CD4-positive, alpha-beta memory T cell (primary cell): ENCODE results near the gene DIS3L2. TPM values are rescaled to one million over a fixed set of nuclear protein-coding genes. Genes with fewer than 3 reads are reported as not detected.

Experiments
- CTCF ChIA-PET: fragments of 350-600 bp; sonication (Branson Sonifier 250); formaldehyde crosslinking; loops from one replicate; lab custom pipeline; 2021; ENCODE audit warnings: inconsistent platforms; ENCODE audit not compliant: partially characterized antibody; lab: Charles Lee
- POLR2A ChIA-PET: fragments of 350-600 bp; sonication (Branson Sonifier 250); formaldehyde crosslinking; loops from one replicate; lab custom pipeline; 2021; ENCODE audit not compliant: partially characterized antibody; lab: Charles Lee
- DNase-seq, 5 donors: peaks; one replicate each; pipeline versions ENCODE4 v3.0.0 to v3.0.0-alpha.2; 2020 to 2022; ENCODE audit warnings: mixed read lengths in 1 of 5
- H3K27ac ChIP-seq: one replicate; pipeline ENCODE4 v1.7.0; 2013; ENCODE audit warnings: low read depth, low read length
- H3K27me3 ChIP-seq: 2 replicates; pipeline ENCODE4 v1.7.0; 2013; ENCODE audit warnings: mild to moderate bottlenecking, low read length, moderate library complexity; ENCODE audit not compliant: insufficient read depth
- H3K36me3 ChIP-seq: 2 replicates; pipeline ENCODE4 v1.7.0; 2013; ENCODE audit warnings: mild to moderate bottlenecking, low read length, moderate library complexity; ENCODE audit not compliant: insufficient read depth
- H3K4me1 ChIP-seq: 2 replicates; pipeline ENCODE4 v1.7.0; 2013; ENCODE audit warnings: mild to moderate bottlenecking, low read length, moderate library complexity; ENCODE audit not compliant: insufficient read depth
- H3K4me3 ChIP-seq, 2 donors: one replicate each; pipeline ENCODE4 v1.7.0; 2013; ENCODE audit warnings: low read length in 2 of 2, mild to moderate bottlenecking in 1 of 2
- H3K9me3 ChIP-seq, 2 donors: one replicate each; pipeline ENCODE4 v1.7.0; 2013; ENCODE audit warnings: low read length in 2 of 2, control low read depth in 1 of 2; ENCODE audit not compliant: control insufficient read depth in 1 of 2
- H3K27ac Mint-ChIP-seq, 7 donors: one replicate each; pipeline ENCODE4 v1.8.0; 2020 to 2021; ENCODE audit warnings: mixed read lengths in 7 of 7, mild to moderate bottlenecking in 6 of 7, inconsistent platforms in 3 of 7, moderate library complexity in 3 of 7
- H3K27me3 Mint-ChIP-seq, 2 donors: one replicate each; pipeline ENCODE4 v1.8.0; 2020 to 2021; ENCODE audit warnings: mixed read lengths in 2 of 2
- H3K36me3 Mint-ChIP-seq, 2 donors: one replicate each; pipeline ENCODE4 v1.8.0; 2020 to 2021; ENCODE audit warnings: mixed read lengths in 2 of 2, inconsistent platforms in 1 of 2, mild to moderate bottlenecking in 1 of 2
- H3K4me1 Mint-ChIP-seq, 4 donors: one replicate each; pipeline ENCODE4 v1.8.0; 2020 to 2021; ENCODE audit warnings: mixed read lengths in 4 of 4, mild to moderate bottlenecking in 1 of 4
- H3K4me3 Mint-ChIP-seq, 8 donors: one replicate each; pipeline ENCODE4 v1.8.0; 2020 to 2021; ENCODE audit warnings: mixed read lengths in 8 of 8, mild to moderate bottlenecking in 7 of 8, moderate library complexity in 6 of 8, inconsistent platforms in 3 of 8
- H3K9me3 Mint-ChIP-seq, 8 donors: one replicate each; pipeline ENCODE4 v1.8.0; 2020 to 2021; ENCODE audit warnings: mixed read lengths in 8 of 8, mild to moderate bottlenecking in 5 of 8, inconsistent platforms in 3 of 8, moderate library complexity in 1 of 8
- intact Hi-C: fragments of 100-400 bp; cut with micrococcal nuclease; formaldehyde crosslinking; loops from one replicate; pipeline ENCODE4 v1.15.1; 2023
- polyA plus RNA-seq, 2 donors: library from polyadenylated mRNA; unstranded; fragments of 300-500 nt; fragmentation: Illumina TruSeq; gene quantifications; one replicate each; pipeline ENCODE4 v1.2.3, GENCODE V29; 2021
- total RNA-seq, 2 experiments: library from RNA; stranded (reverse); gene quantifications; one replicate each; pipeline ENCODE4 v1.2.3, GENCODE V29; 2021

DIS3L2 gene
- total and polyA plus RNA-seq, 4 experiments from 2014 or later, result 16.0 to 59.7 (median 39.3) TPM

DNA sequence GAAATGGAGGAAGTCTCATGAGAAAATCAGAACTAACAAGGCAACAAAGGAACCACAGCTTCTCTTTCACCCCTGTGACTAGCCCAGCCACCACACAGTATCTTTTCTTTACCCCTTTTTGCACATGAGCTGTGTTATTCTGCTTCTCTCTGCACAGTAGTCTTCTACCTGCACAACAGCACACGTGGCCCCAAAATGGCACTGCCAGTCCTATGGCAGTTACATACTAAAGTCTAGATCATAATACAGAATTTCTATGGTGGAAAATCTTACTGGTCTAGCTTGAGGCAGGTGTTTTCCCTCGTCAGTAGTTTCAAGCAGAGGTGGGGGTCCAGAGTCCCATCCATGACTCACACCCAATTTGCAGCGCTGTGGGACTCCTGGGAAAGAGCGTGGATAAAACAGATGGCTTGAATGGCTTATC is 177.7 kb downstream of the DIS3L2 start:
- Histone ChIP-seq H3K4me1 (peaks cover 13% of the 10 kb centered on the region), H3K4me3 (no peak overlapping the region), H3K36me3 (no peaks in the 10 kb centered on the region), H3K9me3 (no peaks in the 10 kb centered on the region), H3K27me3 (no peaks in the 10 kb centered on the region), H3K27ac (no peak overlapping the region)
- Mint-ChIP-seq H3K4me1 (peaks cover 18 to 23% (median 21%) of the 10 kb centered on the region in 4 donors), H3K4me3 (peak overlapping the region in 4 of 8 donors; percentile 6 to 48 (median 45)), H3K9me3 (no peaks in the 10 kb centered on the region), H3K27ac (peak overlapping the region in 4 of 7 donors; percentile 4 to 63 (median 21)), H3K36me3 (peaks cover 12 to 16% of the 10 kb centered on the region in 2 donors), H3K27me3 (no peaks in the 10 kb centered on the region)
- ChIA-PET CTCF (interaction anchor here (1.7 to 1.9 kb wide), 2 partner anchors 209 to 214 kb away, joined by 5 to 7 read pairs; no protein-coding TSS in a partner anchor), POLR2A (no interaction called here)
- intact Hi-C loops, result loop anchor here (10.0 kb wide), 1 partner anchor 176 kb away; no protein-coding TSS in a partner anchor
- peak in 3 of 5 donors; percentile 3 to 30 (median 3) for DNase-seq

DNA sequence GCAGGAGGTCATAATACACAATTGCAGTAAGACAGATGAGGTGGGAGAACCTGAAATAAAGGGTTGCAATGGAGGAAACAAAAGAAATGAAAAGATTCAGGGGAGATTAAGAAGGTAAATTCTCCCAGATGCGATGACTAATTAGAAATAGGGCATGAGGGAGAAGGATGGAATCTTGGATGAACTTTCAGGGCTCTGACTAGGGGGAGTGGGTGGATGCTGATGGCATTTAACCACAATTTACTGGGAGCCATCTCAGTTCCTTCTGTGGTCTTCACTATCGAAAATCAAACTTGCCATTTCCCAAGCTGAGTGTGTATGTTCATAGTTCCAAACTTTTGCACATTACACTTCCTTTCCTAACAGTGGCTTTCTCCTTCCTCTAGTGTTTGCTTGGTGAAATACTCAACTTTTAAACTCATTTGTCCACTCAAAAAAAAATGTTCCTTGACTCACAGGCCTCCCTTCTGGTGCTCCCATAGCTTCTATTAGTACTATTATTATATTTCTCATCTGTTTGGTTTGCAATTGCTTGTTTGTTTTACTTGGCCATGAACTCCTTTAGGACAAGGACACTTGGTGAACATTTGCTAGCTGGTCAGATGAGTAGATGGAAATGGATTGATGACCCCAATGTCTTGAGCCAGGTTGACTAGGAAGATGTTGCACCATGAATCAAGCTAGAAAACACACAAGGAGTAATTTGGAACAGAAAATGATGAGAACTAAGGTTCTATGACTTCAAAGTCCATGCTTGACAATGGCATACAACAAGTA is 178.5 kb downstream of the DIS3L2 start:
- H3K27ac Mint-ChIP-seq, result peak overlapping the region in 3 of 7 donors; percentile 7 to 30 (median 23)
- Histone ChIP-seq H3K27ac (no peak overlapping the region), H3K9me3 (no peaks in the 10 kb centered on the region), H3K36me3 (no peaks in the 10 kb centered on the region), H3K27me3 (no peaks in the 10 kb centered on the region), H3K4me3 (no peak overlapping the region), H3K4me1 (peaks cover 13% of the 10 kb centered on the region)
- H3K27me3 Mint-ChIP-seq, result no peaks in the 10 kb centered on the region
- peaks cover 16% of the 10 kb centered on the region in 2 donors for H3K36me3 Mint-ChIP-seq
- DNase-seq, result no peak
- H3K4me3 Mint-ChIP-seq, result no peak overlapping the region
- intact Hi-C loops, result loop anchor here (5.0 to 10.0 kb wide), 2 partner anchors 175 to 213 kb away; partner anchors contain the start of gene NPPC
- ChIA-PET POLR2A (no interaction called here), CTCF (interaction anchor here (1.1 to 1.9 kb wide), 4 partner anchors 185 to 233 kb away, joined by 3 to 7 read pairs (median 5); no protein-coding TSS in a partner anchor)
- H3K4me1 Mint-ChIP-seq, result peaks cover 18 to 23% (median 21%) of the 10 kb centered on the region in 4 donors
- H3K9me3 Mint-ChIP-seq, result no peaks in the 10 kb centered on the region

GRCh38 chr2:232141591-232141990 is 180.1 kb downstream of the DIS3L2 start:
- no peaks in the 10 kb centered on the region for H3K27me3 Mint-ChIP-seq
- Histone ChIP-seq H3K4me3 (no peak overlapping the region), H3K27ac (no peak overlapping the region), H3K27me3 (no peaks in the 10 kb centered on the region), H3K9me3 (no peaks in the 10 kb centered on the region), H3K36me3 (no peaks in the 10 kb centered on the region), H3K4me1 (peaks cover 13% of the 10 kb centered on the region)
- ChIA-PET POLR2A (no interaction called here), CTCF (interaction anchor here (0.9 to 1.4 kb wide), 3 partner anchors 219 to 241 kb away, joined by 3 to 5 read pairs (median 4); no protein-coding TSS in a partner anchor)
- intact Hi-C loops, result loop anchor here (5.0 kb wide), 1 partner anchor 214 kb away; the partner anchor contains the start of gene NPPC
- H3K4me1 Mint-ChIP-seq, result peaks cover 15 to 23% (median 17%) of the 10 kb centered on the region in 4 donors
- H3K4me3 Mint-ChIP-seq, result no peak overlapping the region
- H3K36me3 Mint-ChIP-seq, result peaks cover 23 to 32% of the 10 kb centered on the region in 2 donors
- H3K27ac Mint-ChIP-seq, result peak overlapping the region in 1 of 7 donors; percentile 80
- no peaks in the 10 kb centered on the region for H3K9me3 Mint-ChIP-seq
- no peak for DNase-seq

DNA sequence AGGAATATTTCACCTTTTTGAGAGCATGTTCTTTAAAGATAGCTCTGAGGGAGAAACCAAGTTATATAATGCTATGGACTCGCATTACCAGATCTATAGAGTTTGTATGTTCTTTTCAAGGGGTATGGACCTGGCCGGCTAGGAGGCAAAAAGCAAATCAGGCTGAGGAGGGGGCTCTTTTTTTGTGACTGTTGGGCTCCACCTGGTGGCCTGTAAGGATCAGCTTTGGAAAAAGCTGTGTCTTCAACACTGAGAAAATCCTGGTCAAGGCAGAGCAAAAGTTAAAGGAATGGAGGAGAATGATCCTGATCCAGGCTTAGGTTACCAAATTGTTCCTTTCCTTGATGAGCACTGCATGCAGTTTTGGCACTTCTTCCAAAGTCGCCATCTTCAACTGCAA is 180.5 kb downstream of the DIS3L2 start:
- Histone ChIP-seq H3K9me3 (no peaks in the 10 kb centered on the region), H3K4me3 (no peak overlapping the region), H3K4me1 (peaks cover 13% of the 10 kb centered on the region), H3K27ac (no peak overlapping the region), H3K27me3 (no peaks in the 10 kb centered on the region), H3K36me3 (no peaks in the 10 kb centered on the region)
- H3K4me1 Mint-ChIP-seq, result peaks cover 15 to 21% (median 17%) of the 10 kb centered on the region in 4 donors
- CTCF ChIA-PET, result interaction anchor here (0.8 to 1.3 kb wide), 3 partner anchors 217 to 241 kb away, joined by 3 to 5 read pairs (median 4); no protein-coding TSS in a partner anchor
- H3K4me3 Mint-ChIP-seq, result no peak overlapping the region
- no peaks in the 10 kb centered on the region for H3K27me3 Mint-ChIP-seq
- intact Hi-C loops, result loop anchor here (1.0 to 5.0 kb wide), 2 partner anchors 215 to 236 kb away; partner anchors contain the start of gene NPPC
- H3K27ac Mint-ChIP-seq, result peak overlapping the region in 1 of 7 donors; percentile 8
- peaks cover 21 to 32% of the 10 kb centered on the region in 2 donors for H3K36me3 Mint-ChIP-seq
- no peaks in the 10 kb centered on the region for H3K9me3 Mint-ChIP-seq
- POLR2A ChIA-PET, result no interaction called here
- peak in 2 of 5 donors; percentile 4 to 6 for DNase-seq

DNA sequence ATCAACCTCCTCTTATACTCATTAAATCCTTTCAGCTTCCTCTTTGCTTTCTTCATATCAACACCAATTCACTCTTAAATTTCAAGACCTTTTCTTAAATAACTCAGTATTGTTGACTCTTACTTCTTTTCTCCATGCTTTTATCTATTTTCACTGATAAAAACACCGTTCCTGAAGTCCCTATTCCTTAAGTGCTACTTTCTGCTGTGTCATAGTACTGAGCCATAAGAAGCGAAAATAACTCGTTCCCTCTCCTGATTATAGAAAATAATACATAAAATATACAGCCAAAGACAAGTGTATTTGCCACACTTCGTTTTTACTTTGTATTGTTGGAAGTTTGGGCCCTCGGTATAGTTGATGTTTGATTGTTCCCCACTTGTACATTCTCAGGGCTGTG is 181.0 kb downstream of the DIS3L2 start:
- H3K4me3 Mint-ChIP-seq, result no peak overlapping the region
- intact Hi-C loops, result loop anchor here (1.0 to 5.0 kb wide), 2 partner anchors 215 to 236 kb away; partner anchors contain the start of gene NPPC
- H3K4me1 Mint-ChIP-seq, result peaks cover 15 to 19% (median 15%) of the 10 kb centered on the region in 4 donors

GRCh38 chr2:232146294-232146693 is 184.8 kb downstream of the DIS3L2 start:
- no peak overlapping the region for H3K4me3 ChIP-seq
- no peaks in the 10 kb centered on the region for H3K4me1 ChIP-seq
- H3K4me1 Mint-ChIP-seq, result peaks cover 0 to 2% (median 0%) of the 10 kb centered on the region in 4 donors
- intact Hi-C loops, result no loop called here
- no peaks in the 10 kb centered on the region for H3K27me3 ChIP-seq
- H3K27ac ChIP-seq, result no peak overlapping the region
- no peaks in the 10 kb centered on the region for H3K9me3 Mint-ChIP-seq
- no peak overlapping the region for H3K27ac Mint-ChIP-seq
- ChIA-PET CTCF (interaction anchor here (1.1 kb wide), 1 partner anchor 239 kb away, joined by 3 read pairs; no protein-coding TSS in a partner anchor), POLR2A (no interaction called here)
- DNase-seq, result no peak
- H3K4me3 Mint-ChIP-seq, result no peak overlapping the region
- H3K9me3 ChIP-seq, result no peaks in the 10 kb centered on the region
- H3K36me3 ChIP-seq, result no peaks in the 10 kb centered on the region
- H3K36me3 Mint-ChIP-seq, result peaks cover 18 to 25% of the 10 kb centered on the region in 2 donors
- no peaks in the 10 kb centered on the region for H3K27me3 Mint-ChIP-seq

More for the DNA sequence above, 181.0 kb downstream of the DIS3L2 start:
- Mint-ChIP-seq H3K27me3 (no peaks in the 10 kb centered on the region), H3K27ac (no peak overlapping the region), H3K9me3 (no peaks in the 10 kb centered on the region), H3K36me3 (peaks cover 23 to 32% of the 10 kb centered on the region in 2 donors)
- Histone ChIP-seq H3K27me3 (no peaks in the 10 kb centered on the region), H3K36me3 (no peaks in the 10 kb centered on the region), H3K4me3 (no peak overlapping the region), H3K27ac (no peak overlapping the region), H3K4me1 (peaks cover 13% of the 10 kb centered on the region), H3K9me3 (no peaks in the 10 kb centered on the region)
- ChIA-PET CTCF (interaction anchor here (0.8 to 1.3 kb wide), 2 partner anchors 218 to 220 kb away, joined by 3 to 5 read pairs; no protein-coding TSS in a partner anchor), POLR2A (no interaction called here)
- DNase-seq, result no peak
